Measurements from ENCODE around the gene SNRNP70.
"Not testable (repeated sequence)": the region's sequence is repeated elsewhere in the genome, so short reads cannot be mapped to it uniquely, and the experiment has no call there.

SNRNP70 gene

DNA sequence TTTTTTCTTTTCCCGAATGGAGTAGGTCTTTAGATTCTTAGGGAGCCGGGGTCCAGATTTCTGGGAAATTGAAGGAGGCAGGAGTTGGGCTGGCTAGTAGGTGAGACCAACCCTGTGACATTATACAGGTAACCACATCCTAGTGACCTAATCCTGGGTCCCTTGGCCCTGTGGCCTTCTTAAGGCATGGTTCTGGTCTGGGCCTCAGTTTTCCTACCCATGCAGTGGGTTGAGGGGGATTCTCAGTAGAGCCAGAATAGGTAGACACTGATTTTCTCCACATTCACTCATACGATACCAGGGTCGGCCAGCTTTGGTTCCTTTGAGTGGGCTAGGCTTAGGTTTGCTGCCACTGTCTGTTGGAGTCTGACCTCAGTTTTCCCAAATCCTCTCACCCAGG is 41.3 kb downstream of the SNRNP70 start:
- TF ChIP-seq, protein P1, sequence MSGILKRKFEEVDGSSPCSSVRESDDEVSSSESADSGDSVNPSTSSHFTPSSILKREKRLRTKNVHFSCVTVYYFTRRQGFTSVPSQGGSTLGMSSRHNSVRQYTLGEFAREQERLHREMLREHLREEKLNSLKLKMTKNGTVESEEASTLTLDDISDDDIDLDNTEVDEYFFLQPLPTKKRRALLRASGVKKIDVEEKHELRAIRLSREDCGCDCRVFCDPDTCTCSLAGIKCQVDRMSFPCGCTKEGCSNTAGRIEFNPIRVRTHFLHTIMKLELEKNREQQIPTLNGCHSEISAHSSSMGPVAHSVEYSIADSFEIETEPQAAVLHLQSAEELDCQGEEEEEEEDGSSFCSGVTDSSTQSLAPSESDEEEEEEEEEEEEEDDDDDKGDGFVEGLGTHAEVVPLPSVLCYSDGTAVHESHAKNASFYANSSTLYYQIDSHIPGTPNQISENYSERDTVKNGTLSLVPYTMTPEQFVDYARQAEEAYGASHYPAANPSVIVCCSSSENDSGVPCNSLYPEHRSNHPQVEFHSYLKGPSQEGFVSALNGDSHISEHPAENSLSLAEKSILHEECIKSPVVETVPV (CRISPR knock-in tag; IDR thresholded peaks at IDR 0.05), result no peak
- TF ChIP-seq GLIS3 (CRISPR knock-in tag; IDR thresholded peaks at IDR 0.05), result no peak
- no peak for TF ChIP-seq TCF4 (CRISPR knock-in tag; IDR thresholded peaks at IDR 0.05; ENCODE audit: borderline replicate concordance)
- TF ChIP-seq, protein P2, sequence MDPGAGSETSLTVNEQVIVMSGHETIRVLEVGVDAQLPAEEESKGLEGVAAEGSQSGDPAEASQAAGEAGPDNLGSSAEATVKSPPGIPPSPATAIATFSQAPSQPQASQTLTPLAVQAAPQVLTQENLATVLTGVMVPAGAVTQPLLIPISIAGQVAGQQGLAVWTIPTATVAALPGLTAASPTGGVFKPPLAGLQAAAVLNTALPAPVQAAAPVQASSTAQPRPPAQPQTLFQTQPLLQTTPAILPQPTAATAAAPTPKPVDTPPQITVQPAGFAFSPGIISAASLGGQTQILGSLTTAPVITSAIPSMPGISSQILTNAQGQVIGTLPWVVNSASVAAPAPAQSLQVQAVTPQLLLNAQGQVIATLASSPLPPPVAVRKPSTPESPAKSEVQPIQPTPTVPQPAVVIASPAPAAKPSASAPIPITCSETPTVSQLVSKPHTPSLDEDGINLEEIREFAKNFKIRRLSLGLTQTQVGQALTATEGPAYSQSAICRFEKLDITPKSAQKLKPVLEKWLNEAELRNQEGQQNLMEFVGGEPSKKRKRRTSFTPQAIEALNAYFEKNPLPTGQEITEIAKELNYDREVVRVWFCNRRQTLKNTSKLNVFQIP (CRISPR knock-in tag; IDR thresholded peaks at IDR 0.05; ENCODE audit: borderline replicate concordance, low read depth), result no peak
- TF ChIP-seq ZFP30 (CRISPR knock-in tag; IDR thresholded peaks at IDR 0.05), result no peak
- TF ChIP-seq OSR1 (CRISPR knock-in tag; IDR thresholded peaks at IDR 0.05), result no peak
- no peak for TF ChIP-seq ESRRG (CRISPR knock-in tag; IDR thresholded peaks at IDR 0.05)
- TF ChIP-seq ISL1 (CRISPR knock-in tag; IDR thresholded peaks at IDR 0.05), result no peak
- no peak for ATAC-seq

DNA sequence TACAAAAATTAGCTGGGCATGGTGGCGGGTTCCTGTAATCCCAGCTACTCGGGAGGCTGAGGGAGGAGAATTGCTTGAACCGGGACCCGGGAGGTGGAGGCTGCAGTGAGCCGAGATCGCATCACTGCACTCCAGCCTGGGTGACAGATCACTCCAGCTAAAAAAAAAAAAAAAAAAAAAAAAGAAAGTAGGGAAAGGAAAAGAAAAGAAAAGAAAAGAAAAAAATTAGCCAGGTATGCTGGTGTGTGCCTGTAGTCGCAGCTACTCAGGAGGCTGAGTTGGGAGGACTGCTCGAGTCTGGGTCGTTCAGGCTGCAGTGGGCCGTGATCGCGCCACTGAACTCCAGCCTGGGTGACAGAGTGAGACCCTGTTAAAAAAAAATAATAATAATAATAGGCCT is 42.0 kb downstream of the SNRNP70 start:
- not testable (repeated sequence) for ATAC-seq

DNA sequence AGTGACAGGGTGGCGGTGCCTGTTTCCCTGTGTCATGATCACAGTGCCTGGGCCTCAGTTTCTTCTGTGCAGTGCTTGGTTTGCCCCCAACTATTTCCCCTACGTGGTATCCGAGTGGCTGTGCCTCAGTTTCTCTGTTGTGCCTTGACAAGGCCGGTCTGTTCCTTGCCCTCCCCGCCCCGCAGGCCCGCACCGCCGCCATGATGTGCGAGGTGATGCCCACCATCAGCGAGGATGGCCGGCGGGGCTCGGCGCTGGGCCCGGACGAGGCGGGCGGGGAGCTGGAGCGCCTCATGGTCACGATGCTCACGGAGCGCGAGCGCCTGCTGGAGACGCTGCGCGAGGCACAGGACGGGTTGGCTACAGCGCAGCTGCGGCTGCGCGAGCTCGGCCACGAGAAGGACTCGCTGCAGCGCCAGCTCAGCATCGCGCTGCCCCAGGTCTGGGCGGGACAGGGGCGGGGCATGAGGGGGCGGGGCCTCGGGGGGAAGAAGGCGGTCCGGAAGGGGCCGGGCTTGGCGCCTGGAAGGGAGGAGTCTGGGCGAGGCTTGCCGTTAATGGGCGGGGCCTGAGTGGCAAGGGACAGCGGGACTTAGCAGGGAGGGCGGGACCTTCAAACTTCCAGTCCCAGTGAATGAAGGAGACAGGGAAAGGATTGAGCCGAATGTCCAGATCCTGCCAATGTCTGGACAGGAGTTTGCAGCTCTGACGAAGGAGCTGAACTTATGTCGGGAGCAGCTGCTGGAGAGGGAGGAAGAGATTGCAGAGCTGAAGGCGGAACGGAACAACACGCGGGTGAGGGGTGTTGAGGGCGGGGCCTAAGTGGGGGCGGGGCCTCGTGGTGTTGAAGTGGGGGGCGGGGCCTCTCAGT is 42.7 kb downstream of the SNRNP70 start:
- TF ChIP-seq, protein P3, sequence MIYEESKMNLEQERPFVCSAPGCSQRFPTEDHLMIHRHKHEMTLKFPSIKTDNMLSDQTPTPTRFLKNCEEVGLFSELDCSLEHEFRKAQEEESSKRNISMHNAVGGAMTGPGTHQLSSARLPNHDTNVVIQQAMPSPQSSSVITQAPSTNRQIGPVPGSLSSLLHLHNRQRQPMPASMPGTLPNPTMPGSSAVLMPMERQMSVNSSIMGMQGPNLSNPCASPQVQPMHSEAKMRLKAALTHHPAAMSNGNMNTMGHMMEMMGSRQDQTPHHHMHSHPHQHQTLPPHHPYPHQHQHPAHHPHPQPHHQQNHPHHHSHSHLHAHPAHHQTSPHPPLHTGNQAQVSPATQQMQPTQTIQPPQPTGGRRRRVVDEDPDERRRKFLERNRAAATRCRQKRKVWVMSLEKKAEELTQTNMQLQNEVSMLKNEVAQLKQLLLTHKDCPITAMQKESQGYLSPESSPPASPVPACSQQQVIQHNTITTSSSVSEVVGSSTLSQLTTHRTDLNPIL (CRISPR knock-in tag; IDR thresholded peaks at IDR 0.05; ENCODE audit: low read depth), result no peak
- TF ChIP-seq, protein P1 (CRISPR knock-in tag; IDR thresholded peaks at IDR 0.05), result no peak
- no peak for TF ChIP-seq SNAI2 (CRISPR knock-in tag; IDR thresholded peaks at IDR 0.05)
- TF ChIP-seq, protein P2 (CRISPR knock-in tag; IDR thresholded peaks at IDR 0.05; ENCODE audit: borderline replicate concordance, low read depth), result no peak
- peak; percentile 64; the same call in 1 of the 2 replicates for TF ChIP-seq ZNF565 (CRISPR knock-in tag; conservative IDR thresholded peaks at IDR 0.05; ENCODE audit: low read depth)
- TF ChIP-seq ZNF8 (CRISPR knock-in tag; IDR thresholded peaks at IDR 0.05), result no peak
- 0 out of 2 replicates have a peak, but pooled peaks have one; percentile 23 for TF ChIP-seq GLIS3 (CRISPR knock-in tag; IDR thresholded peaks at IDR 0.05)
- no peak for TF ChIP-seq PPARA (CRISPR knock-in tag; IDR thresholded peaks at IDR 0.05; ENCODE audit: borderline replicate concordance)
- TF ChIP-seq, protein P4, sequence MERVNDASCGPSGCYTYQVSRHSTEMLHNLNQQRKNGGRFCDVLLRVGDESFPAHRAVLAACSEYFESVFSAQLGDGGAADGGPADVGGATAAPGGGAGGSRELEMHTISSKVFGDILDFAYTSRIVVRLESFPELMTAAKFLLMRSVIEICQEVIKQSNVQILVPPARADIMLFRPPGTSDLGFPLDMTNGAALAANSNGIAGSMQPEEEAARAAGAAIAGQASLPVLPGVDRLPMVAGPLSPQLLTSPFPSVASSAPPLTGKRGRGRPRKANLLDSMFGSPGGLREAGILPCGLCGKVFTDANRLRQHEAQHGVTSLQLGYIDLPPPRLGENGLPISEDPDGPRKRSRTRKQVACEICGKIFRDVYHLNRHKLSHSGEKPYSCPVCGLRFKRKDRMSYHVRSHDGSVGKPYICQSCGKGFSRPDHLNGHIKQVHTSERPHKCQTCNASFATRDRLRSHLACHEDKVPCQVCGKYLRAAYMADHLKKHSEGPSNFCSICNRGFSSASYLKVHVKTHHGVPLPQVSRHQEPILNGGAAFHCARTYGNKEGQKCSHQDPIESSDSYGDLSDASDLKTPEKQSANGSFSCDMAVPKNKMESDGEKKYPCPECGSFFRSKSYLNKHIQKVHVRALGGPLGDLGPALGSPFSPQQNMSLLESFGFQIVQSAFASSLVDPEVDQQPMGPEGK (CRISPR knock-in tag; IDR thresholded peaks at IDR 0.05; ENCODE audit: borderline replicate concordance), result no peak
- TF ChIP-seq, protein P5, sequence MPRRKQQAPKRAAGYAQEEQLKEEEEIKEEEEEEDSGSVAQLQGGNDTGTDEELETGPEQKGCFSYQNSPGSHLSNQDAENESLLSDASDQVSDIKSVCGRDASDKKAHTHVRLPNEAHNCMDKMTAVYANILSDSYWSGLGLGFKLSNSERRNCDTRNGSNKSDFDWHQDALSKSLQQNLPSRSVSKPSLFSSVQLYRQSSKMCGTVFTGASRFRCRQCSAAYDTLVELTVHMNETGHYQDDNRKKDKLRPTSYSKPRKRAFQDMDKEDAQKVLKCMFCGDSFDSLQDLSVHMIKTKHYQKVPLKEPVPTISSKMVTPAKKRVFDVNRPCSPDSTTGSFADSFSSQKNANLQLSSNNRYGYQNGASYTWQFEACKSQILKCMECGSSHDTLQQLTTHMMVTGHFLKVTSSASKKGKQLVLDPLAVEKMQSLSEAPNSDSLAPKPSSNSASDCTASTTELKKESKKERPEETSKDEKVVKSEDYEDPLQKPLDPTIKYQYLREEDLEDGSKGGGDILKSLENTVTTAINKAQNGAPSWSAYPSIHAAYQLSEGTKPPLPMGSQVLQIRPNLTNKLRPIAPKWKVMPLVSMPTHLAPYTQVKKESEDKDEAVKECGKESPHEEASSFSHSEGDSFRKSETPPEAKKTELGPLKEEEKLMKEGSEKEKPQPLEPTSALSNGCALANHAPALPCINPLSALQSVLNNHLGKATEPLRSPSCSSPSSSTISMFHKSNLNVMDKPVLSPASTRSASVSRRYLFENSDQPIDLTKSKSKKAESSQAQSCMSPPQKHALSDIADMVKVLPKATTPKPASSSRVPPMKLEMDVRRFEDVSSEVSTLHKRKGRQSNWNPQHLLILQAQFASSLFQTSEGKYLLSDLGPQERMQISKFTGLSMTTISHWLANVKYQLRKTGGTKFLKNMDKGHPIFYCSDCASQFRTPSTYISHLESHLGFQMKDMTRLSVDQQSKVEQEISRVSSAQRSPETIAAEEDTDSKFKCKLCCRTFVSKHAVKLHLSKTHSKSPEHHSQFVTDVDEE (CRISPR knock-in tag; IDR thresholded peaks at IDR 0.05), result peak; percentile 61; the same call in 1 of the 2 replicates
- TF ChIP-seq ARNTL (CRISPR knock-in tag; IDR thresholded peaks at IDR 0.05; ENCODE audit: borderline replicate concordance, low read depth), result no peak
- no peak for TF ChIP-seq ZFP30 (CRISPR knock-in tag; IDR thresholded peaks at IDR 0.05)
- TF ChIP-seq ZC3H10 (CRISPR knock-in tag; IDR thresholded peaks at IDR 0.05), result no peak
- no peak for TF ChIP-seq ZNF70 (CRISPR knock-in tag; IDR thresholded peaks at IDR 0.05)
- TF ChIP-seq ESRRG (CRISPR knock-in tag; IDR thresholded peaks at IDR 0.05), result no peak
- no peak; the same call in 1 of the 2 replicates for TF ChIP-seq ZFP3 (CRISPR knock-in tag; IDR thresholded peaks at IDR 0.05)
- TF ChIP-seq TOX (CRISPR knock-in tag; IDR thresholded peaks at IDR 0.05; ENCODE audit: borderline replicate concordance), result no peak
- TF ChIP-seq CSDC2 (CRISPR knock-in tag; IDR thresholded peaks at IDR 0.05), result peak; percentile 93
- TF ChIP-seq ISL1 (CRISPR knock-in tag; IDR thresholded peaks at IDR 0.05), result no peak
- ATAC-seq, result peak; percentile 97

Measured in SK-N-SH treated with all-trans-retinoic acid at 6 μM for 48 hours (cell line).